Loucy (cell line): ENCODE data around the gene HIP1R.

Experiments
- CTCF ChIP-seq: fragments of 200-600 bp; sonication (generic); conservative IDR thresholded peaks from 2 replicates; pipeline ENCODE4 v1.5.1; 2014; ENCODE audit warnings: mild to moderate bottlenecking, antibody characterized with exemption, low read length
- EZH2phosphoT487 ChIP-seq: fragments of 200-600 bp; IDR thresholded peaks from 2 replicates; pipeline ENCODE4 v1.6.1; 2018; ENCODE audit warnings: antibody characterized with exemption, mild to moderate bottlenecking, moderate library complexity, borderline replicate concordance

- TF ChIP-seq CTCF: no peak
- TF ChIP-seq EZH2phosphoT487: no peak
Observed at GRCh38 chr12:122807651-122808050, 27.6 kb upstream of the HIP1R start.
